ENCODE measurements around the gene RICTOR. TPM values are rescaled to one million over a fixed set of nuclear protein-coding genes. Genes with fewer than 3 reads are reported as not detected.

The RICTOR gene
- polyA plus RNA-seq, 3 donors = 3.5 to 12.8 (median 7.0) TPM

GRCh38 chr5:39053189-39053588 lies 21.0 kb downstream of the RICTOR start:
- Histone ChIP-seq H3K9ac (ENCODE audit: insufficient read depth, low read length, poor library complexity, severe bottlenecking) (no peak overlapping the region), H3K4me1 (ENCODE audit: control insufficient read depth in 1 of 2, insufficient read depth in 2 of 2, low read length in 2 of 2) (peaks cover 0 to 6% of the 10 kb centered on the region in 2 donors), H3K4me2 (replicated peaks; ENCODE audit: extremely low read depth, low read length, poor library complexity, severe bottlenecking) (no peak overlapping the region), H3K27ac (ENCODE audit: low read depth in 1 of 2, low read length in 2 of 2) (no peak overlapping the region), H3K9me3 (replicated peaks in 1 of 2; ENCODE audit: control insufficient read depth in 1 of 2, insufficient read depth in 1 of 2, low read length in 2 of 2) (no peaks in the 10 kb centered on the region), H2AFZ (ENCODE audit: insufficient read depth, low read depth, low read length, poor library complexity, severe bottlenecking) (no peak overlapping the region), H3K79me2 (ENCODE audit: insufficient read depth, low read length) (peaks cover 95% of the 10 kb centered on the region), H3K36me3 (replicated peaks in 1 of 2; ENCODE audit: control insufficient read depth in 1 of 2, insufficient read depth in 2 of 2, low read length in 2 of 2) (peaks cover 2 to 10% of the 10 kb centered on the region in 2 donors), H3K4me3 (replicated peaks in 1 of 3; ENCODE audit: low read depth in 2 of 3, low read length in 3 of 3) (no peak overlapping the region), H4K20me1 (ENCODE audit: insufficient read depth, low read length) (peaks cover 94% of the 10 kb centered on the region), H3K27me3 (ENCODE audit: control insufficient read depth in 2 of 2, insufficient read depth in 2 of 2, low read length in 2 of 2) (no peaks in the 10 kb centered on the region)
- no peak overlapping the region for H3K27ac Mint-ChIP-seq
- H3K36me3 Mint-ChIP-seq = peaks cover 13 to 20% of the 10 kb centered on the region in 2 donors
- peaks cover 8% of the 10 kb centered on the region for H3K4me1 Mint-ChIP-seq
- no peak for DNase-seq
- intact Hi-C loops (cut with micrococcal nuclease) = no loop called here
- no peak for TF ChIP-seq CTCF (IDR thresholded peaks at IDR 0.05)
- no peak overlapping the region for H3K4me3 Mint-ChIP-seq
- H3K27me3 Mint-ChIP-seq (ENCODE audit: low read depth in 3 of 3) = no peaks in the 10 kb centered on the region
- no peaks in the 10 kb centered on the region for H3K9me3 Mint-ChIP-seq
- WGBS (ENCODE audit: insufficient coverage) = 80% methylated on average over 1 of the region's 4 CpGs

DNA sequence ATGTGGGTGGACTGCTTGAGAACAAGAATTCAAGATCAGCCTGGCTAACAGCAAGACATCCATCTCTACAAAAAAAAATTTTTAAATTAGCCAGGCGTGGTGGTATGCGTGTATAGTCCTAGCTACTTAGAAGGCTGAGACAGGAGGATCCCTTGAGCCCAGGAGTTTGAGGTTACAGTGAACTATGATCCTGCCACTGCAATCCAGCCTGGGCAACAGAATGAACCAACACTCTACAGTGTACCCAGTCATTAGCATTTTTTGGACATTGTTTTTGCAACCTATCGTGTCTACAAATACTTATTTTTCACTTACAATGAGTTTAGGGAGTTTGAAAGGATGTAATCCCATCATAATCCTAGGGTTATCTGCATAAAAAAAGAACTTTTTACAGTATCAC lies 22.1 kb downstream of the RICTOR start:
- Histone ChIP-seq H2AFZ (ENCODE audit: insufficient read depth, low read depth, low read length, poor library complexity, severe bottlenecking) (no peak overlapping the region), H3K9ac (ENCODE audit: insufficient read depth, low read length, poor library complexity, severe bottlenecking) (no peak overlapping the region), H3K36me3 (replicated peaks in 1 of 2; ENCODE audit: control insufficient read depth in 1 of 2, insufficient read depth in 2 of 2, low read length in 2 of 2) (peaks cover 2 to 10% of the 10 kb centered on the region in 2 donors), H3K9me3 (replicated peaks in 1 of 2; ENCODE audit: control insufficient read depth in 1 of 2, insufficient read depth in 1 of 2, low read length in 2 of 2) (no peaks in the 10 kb centered on the region), H3K27me3 (ENCODE audit: control insufficient read depth in 2 of 2, insufficient read depth in 2 of 2, low read length in 2 of 2) (no peaks in the 10 kb centered on the region), H3K4me2 (replicated peaks; ENCODE audit: extremely low read depth, low read length, poor library complexity, severe bottlenecking) (no peak overlapping the region), H3K79me2 (ENCODE audit: insufficient read depth, low read length) (peaks cover 95% of the 10 kb centered on the region), H3K4me1 (ENCODE audit: control insufficient read depth in 1 of 2, insufficient read depth in 2 of 2, low read length in 2 of 2) (no peaks in the 10 kb centered on the region), H3K27ac (ENCODE audit: low read depth in 1 of 2, low read length in 2 of 2) (no peak overlapping the region), H4K20me1 (ENCODE audit: insufficient read depth, low read length) (peaks cover 94% of the 10 kb centered on the region), H3K4me3 (replicated peaks in 1 of 3; ENCODE audit: low read depth in 2 of 3, low read length in 3 of 3) (no peak overlapping the region)
- peak overlapping the region in 1 of 7 donors; percentile 15 for H3K27ac Mint-ChIP-seq
- no peaks in the 10 kb centered on the region for H3K9me3 Mint-ChIP-seq
- WGBS (ENCODE audit: insufficient coverage) = 100% methylated on average over 2 of the region's 3 CpGs
- H3K36me3 Mint-ChIP-seq = peaks cover 13 to 20% of the 10 kb centered on the region in 2 donors
- peaks cover 5% of the 10 kb centered on the region for H3K4me1 Mint-ChIP-seq
- intact Hi-C loops (cut with micrococcal nuclease) = no loop called here
- H3K4me3 Mint-ChIP-seq = no peak overlapping the region
- no peak for DNase-seq
- H3K27me3 Mint-ChIP-seq (ENCODE audit: low read depth in 3 of 3) = no peaks in the 10 kb centered on the region
- no peak for TF ChIP-seq CTCF (IDR thresholded peaks at IDR 0.05)

Data from CD14-positive monocyte (primary cell).